ENCODE measurements around the gene UQCC2. TPM values are rescaled to one million over a fixed set of nuclear protein-coding genes. Genes with fewer than 3 reads are reported as not detected.
A peak's percentile ranks its signal among the peaks of the same experiment; 100 is the strongest.

The UQCC2 gene
- total RNA-seq, 2 experiments from 2014 or later: 118 to 126 TPM

DNA sequence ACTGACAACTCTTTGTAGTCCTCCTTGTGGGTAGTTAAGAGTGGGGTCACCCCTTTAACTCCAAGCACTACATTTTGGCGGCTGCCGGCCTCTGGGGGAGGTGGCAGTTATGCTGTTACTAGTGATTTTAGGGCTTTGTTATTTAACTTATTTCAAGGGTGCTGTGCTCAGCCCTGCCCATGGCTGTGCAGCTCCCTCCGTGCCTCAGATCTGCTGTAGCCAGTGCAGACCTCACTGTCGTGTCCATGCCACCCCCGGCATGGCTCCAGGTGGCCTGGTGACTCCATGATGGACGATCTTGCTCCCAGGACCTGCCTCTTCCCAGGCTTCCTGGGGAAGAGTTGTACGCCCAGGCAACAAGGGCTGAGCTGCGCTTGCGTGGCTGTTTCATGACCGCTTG, 15.4 kb downstream of the UQCC2 start:
- DNase-seq: no peak
- Mint-ChIP-seq H3K9me3 (no peaks in the 10 kb centered on the region), H3K4me1 (peaks cover 63% of the 10 kb centered on the region), H3K36me3 (peaks cover 41% of the 10 kb centered on the region), H3K27ac (peak overlapping the region; percentile 83), H3K4me3 (no peak overlapping the region), H3K27me3 (no peaks in the 10 kb centered on the region)

DNA sequence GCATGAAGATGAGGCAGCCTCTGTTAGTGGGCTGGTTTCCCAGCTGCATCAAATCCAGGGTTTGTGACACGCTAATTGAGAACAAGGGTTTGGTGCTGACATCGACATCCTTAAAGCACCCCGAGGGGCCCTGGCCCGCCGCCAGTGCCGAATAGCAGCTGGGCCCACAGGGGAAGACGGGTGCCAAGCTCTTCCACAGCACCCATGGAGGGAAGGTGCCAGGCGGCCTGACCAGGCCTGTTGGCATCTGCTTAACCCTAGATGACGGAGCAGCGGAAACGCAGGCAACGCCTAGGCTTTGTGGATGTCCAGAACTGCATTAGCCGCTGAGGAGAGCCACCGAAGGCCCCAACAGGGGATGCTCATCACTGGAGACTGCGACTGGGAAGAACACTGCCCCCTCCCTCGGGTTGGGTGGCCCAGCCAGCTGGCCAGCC, 16.0 kb downstream of the UQCC2 start:
- H3K36me3 Mint-ChIP-seq: peaks cover 44% of the 10 kb centered on the region
- no peaks in the 10 kb centered on the region for H3K27me3 Mint-ChIP-seq
- no peak for DNase-seq
- no peaks in the 10 kb centered on the region for H3K9me3 Mint-ChIP-seq
- H3K4me1 Mint-ChIP-seq: peaks cover 63% of the 10 kb centered on the region
- H3K27ac Mint-ChIP-seq: peak overlapping the region; percentile 83
- no peak overlapping the region for H3K4me3 Mint-ChIP-seq

DNA sequence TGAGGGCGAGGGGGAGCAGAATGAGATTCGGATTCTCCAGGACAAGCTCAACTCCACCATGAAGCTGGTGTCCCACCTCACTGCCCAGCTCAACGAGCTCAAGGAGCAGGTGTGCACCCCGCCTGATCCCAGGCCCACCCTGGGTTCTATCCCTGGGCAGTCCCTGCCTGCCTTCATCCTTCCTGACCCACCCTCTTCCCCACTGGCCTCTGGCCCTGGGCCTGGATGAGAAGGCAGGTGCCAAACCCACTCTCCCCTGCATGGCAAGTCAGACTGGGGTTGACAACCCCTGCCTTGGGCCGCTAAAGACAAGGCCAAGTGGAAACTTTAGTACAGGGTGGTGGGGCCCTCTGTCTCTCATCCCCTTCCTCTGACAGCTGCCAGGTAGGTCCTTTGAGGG, 16.5 kb downstream of the UQCC2 start:
- Mint-ChIP-seq H3K4me3 (peak overlapping the region; percentile 11), H3K9me3 (no peaks in the 10 kb centered on the region), H3K36me3 (peaks cover 40% of the 10 kb centered on the region), H3K27me3 (no peaks in the 10 kb centered on the region), H3K27ac (peak overlapping the region; percentile 93), H3K4me1 (peaks cover 59% of the 10 kb centered on the region)
- DNase-seq: no peak

DNA sequence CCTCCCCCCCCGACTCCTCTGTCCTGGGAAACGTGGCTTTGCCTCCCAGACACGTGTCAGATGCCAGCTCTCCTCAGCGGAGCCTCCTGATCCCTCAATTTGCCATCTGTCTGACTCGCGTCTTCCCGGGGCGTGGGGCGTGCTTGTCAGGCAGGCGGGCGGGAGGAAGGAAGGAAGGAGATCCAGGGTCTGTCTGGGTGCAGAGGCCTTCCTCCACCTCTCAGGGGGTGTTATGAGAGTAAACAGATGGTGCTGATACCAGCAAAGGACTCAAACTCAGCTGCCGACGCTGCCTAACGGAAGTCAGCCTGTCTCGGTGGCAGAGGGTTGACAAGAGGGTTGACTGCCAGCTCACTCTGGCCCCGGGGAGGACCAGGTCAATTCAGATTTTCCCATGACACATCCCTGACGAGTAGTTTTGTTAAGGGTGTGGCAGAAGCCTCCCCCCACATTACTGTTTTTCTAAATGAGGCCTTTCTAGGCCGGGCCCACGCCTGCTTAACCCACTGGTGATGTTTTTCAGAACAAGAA, 17.0 kb downstream of the UQCC2 start:
- H3K36me3 Mint-ChIP-seq: peaks cover 44% of the 10 kb centered on the region
- DNase-seq: peak; percentile 71
- no peaks in the 10 kb centered on the region for H3K9me3 Mint-ChIP-seq
- H3K27ac Mint-ChIP-seq: peak overlapping the region; percentile 93
- peaks cover 59% of the 10 kb centered on the region for H3K4me1 Mint-ChIP-seq
- no peaks in the 10 kb centered on the region for H3K27me3 Mint-ChIP-seq
- peak overlapping the region; percentile 18 for H3K4me3 Mint-ChIP-seq

DNA sequence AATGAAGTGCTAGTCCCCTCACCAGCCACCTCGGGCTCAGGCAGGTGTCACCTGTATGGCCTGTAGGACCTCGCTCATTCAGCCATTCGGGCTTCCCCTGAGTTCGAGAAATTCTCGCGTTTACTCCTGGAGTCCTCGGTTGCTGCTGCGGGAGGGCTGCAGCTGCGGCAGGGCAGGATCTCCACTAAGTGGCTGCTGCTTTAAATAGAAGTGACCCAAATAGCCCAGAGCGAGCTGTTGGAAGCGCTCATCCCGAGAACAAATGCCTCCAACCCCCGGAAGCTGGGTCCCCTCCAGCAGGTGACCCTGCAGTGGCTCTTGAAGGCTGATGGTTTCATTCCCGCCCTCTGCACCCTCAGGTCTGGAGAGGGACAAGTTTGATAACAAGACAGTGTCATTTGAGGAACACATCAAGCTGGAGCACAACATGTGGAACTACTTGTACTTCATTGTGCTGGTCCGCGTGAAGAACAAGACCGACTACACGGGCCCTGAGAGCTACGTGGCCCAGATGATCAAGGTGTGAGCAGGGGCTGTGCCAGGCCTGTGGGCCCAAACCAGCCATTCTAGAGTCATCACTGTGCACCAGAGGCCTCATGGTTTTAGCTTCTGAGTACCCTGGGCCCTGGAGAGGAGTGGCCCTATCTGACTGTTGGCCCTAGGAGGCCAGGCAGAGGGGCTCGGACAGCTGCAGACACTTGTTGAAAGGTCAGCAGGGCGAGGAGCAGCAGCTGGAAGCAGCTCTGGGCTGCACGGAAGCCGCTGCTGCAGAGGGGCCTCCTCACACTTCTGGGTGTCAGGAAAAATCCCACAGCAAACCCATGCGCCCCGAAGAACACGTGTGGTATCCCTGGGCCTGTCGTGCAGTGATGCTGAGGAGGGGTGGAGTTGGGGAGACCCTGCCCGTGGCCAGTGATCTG, 18.1 kb downstream of the UQCC2 start:
- Mint-ChIP-seq H3K27ac (peak overlapping the region; percentile 93), H3K9me3 (no peaks in the 10 kb centered on the region), H3K4me1 (peaks cover 59% of the 10 kb centered on the region), H3K36me3 (peaks cover 45% of the 10 kb centered on the region), H3K4me3 (no peak overlapping the region), H3K27me3 (no peaks in the 10 kb centered on the region)
- DNase-seq: no peak

DNA sequence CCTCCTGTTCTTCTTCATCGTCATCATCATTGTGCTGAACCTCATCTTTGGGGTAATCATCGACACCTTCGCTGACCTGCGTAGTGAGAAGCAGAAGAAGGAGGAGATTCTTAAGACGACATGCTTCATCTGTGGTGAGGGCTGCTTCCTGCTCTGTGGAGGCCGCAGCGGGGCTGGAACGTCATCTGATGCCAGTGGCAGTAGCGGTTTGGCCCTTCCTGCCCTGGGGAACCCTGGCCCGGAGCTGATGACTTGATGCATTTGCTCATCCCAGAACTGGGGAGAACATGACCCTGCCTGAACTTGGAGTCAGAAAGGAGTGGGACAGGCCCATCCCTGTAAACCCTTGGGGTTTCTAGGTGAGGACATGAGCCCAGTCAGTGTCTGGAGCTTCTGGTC, 18.7 kb downstream of the UQCC2 start:
- peak; percentile 68 for DNase-seq
- peaks cover 59% of the 10 kb centered on the region for H3K4me1 Mint-ChIP-seq
- peaks cover 45% of the 10 kb centered on the region for H3K36me3 Mint-ChIP-seq
- H3K9me3 Mint-ChIP-seq: no peaks in the 10 kb centered on the region
- no peaks in the 10 kb centered on the region for H3K27me3 Mint-ChIP-seq
- H3K27ac Mint-ChIP-seq: peak overlapping the region; percentile 80
- peak overlapping the region; percentile 2 for H3K4me3 Mint-ChIP-seq

DNA sequence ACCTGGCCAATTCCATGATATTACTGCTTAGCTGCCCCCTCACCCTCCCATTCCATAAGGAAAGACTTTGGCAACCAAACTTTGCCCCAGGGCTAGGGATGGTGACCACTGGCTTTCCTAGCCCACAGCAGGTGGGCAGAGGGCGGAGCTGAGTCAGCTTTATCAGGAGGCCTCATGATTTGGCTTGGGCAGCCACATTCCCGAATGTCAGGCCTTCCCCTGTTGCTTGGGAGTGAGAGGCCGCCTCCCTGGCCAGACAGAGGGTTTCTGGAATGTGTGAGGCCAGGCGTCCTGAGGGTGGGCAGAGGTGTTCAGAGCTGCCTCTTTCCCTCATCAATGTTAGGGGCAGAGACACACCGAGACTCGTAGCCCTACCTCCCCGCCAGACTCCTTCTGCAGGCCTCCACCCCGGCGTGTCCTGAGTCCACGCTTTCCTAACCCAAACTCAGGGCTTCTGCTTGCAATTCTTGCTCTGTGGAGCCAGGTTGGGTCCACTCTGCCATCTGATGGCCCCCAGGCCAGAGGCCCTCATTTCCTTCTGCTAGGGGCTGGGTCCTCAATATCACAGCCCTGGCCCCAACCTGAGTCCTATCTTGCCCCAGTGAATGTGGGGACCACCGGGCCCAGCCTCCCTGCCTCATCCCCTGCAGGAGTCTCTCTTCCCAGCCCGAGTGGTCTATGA, 19.3 kb downstream of the UQCC2 start:
- Mint-ChIP-seq H3K27ac (peak overlapping the region; percentile 80), H3K4me1 (peaks cover 54% of the 10 kb centered on the region), H3K4me3 (peak overlapping the region; percentile 2), H3K9me3 (no peaks in the 10 kb centered on the region), H3K36me3 (peaks cover 41% of the 10 kb centered on the region), H3K27me3 (no peaks in the 10 kb centered on the region)
- DNase-seq: no peak

DNA sequence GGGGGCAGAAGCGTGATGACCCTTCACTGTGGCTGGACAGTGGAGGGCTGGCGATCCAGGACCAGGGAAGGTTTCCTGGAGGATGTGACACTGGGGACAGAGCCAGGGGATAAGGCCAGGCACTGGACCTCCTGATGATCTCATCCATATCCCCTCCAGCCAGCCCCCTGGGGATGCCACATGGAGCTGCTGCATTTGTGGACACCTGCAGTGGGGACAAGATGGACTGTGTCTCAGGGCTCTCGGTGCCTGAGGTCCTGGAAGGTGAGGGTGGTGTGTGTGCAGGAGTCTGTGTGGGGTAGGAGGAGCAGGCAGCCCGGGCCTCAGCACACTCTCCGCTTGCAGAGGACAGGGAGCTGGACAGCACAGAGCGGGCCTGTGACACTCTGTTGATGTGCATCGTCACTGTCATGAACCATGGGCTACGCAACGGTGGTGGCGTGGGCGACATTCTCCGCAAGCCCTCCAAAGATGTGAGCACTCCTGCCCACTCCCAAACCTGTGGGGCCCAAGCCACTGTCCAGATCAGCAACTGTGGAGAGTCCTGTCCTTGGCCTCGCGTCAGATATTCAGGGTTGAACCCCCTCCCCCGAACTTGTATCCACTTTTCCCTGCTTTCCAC, 19.9 kb downstream of the UQCC2 start:
- no peak overlapping the region for H3K27ac Mint-ChIP-seq
- no peaks in the 10 kb centered on the region for H3K27me3 Mint-ChIP-seq
- no peak for DNase-seq
- H3K4me3 Mint-ChIP-seq: no peak overlapping the region
- H3K4me1 Mint-ChIP-seq: peaks cover 47% of the 10 kb centered on the region
- peaks cover 42% of the 10 kb centered on the region for H3K36me3 Mint-ChIP-seq
- H3K9me3 Mint-ChIP-seq: no peaks in the 10 kb centered on the region

DNA sequence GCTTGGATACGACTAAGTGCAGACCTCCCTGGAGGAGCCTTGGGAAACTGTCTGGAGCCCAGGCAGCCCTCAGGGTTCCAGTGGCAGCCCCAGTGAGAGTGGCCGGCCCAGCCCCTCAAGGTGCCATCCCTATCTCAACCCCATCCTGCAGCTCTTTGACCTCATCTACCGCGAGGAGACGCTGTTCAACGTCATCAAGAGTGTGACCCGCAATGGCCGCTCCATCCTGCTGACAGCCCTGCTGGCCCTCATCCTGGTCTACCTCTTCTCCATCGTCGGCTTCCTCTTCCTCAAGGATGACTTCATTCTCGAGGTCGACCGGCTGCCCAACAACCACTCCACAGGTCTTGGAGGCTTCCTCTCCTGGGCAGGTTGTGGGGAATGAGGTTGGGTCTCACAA, 20.7 kb downstream of the UQCC2 start:
- no peak for DNase-seq
- no peaks in the 10 kb centered on the region for H3K27me3 Mint-ChIP-seq
- no peak overlapping the region for H3K4me3 Mint-ChIP-seq
- H3K9me3 Mint-ChIP-seq: no peaks in the 10 kb centered on the region
- H3K36me3 Mint-ChIP-seq: peaks cover 38% of the 10 kb centered on the region
- peaks cover 39% of the 10 kb centered on the region for H3K4me1 Mint-ChIP-seq
- no peak overlapping the region for H3K27ac Mint-ChIP-seq

DNA sequence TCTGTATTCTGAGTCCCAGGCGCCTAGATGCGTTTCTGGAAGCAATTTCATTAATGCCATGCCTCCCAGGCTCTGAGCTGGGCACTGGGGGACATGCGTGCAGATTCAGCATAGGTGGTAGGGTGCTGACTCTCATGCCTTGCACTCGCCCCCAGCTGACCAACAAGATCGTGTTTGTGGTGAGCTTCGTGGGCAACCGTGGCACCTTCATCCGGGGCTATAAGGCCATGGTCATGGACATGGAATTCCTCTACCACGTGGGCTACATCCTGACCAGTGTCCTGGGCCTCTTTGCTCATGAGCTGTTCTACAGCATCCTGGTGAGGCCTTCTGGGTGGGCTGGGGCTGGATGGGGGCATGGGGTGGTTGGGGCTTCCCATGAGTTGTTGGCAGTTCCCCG, 21.6 kb downstream of the UQCC2 start:
- H3K27ac Mint-ChIP-seq: no peak overlapping the region
- no peak overlapping the region for H3K4me3 Mint-ChIP-seq
- H3K9me3 Mint-ChIP-seq: no peaks in the 10 kb centered on the region
- DNase-seq: no peak
- no peaks in the 10 kb centered on the region for H3K27me3 Mint-ChIP-seq
- H3K36me3 Mint-ChIP-seq: peaks cover 33% of the 10 kb centered on the region
- peaks cover 32% of the 10 kb centered on the region for H3K4me1 Mint-ChIP-seq

DNA sequence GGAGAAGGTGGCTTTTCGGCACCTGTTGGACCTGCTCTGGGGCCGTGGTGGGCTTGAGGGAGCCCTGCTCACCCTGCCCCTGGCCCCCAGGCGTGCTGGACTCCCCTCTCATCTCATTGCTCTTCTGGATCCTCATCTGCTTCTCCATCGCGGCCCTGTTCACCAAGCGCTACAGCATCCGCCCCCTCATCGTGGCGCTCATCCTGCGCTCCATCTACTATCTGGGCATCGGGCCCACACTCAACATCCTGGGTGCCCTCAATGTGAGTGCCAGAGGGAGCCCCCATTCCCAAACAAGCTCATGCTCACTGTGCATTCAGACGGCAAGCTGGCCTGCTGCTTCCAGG, 22.4 kb downstream of the UQCC2 start:
- H3K4me1 Mint-ChIP-seq: peaks cover 25% of the 10 kb centered on the region
- no peak overlapping the region for H3K4me3 Mint-ChIP-seq
- no peak for DNase-seq
- no peak overlapping the region for H3K27ac Mint-ChIP-seq
- H3K36me3 Mint-ChIP-seq: peaks cover 34% of the 10 kb centered on the region
- no peaks in the 10 kb centered on the region for H3K27me3 Mint-ChIP-seq
- H3K9me3 Mint-ChIP-seq: no peaks in the 10 kb centered on the region

DNA sequence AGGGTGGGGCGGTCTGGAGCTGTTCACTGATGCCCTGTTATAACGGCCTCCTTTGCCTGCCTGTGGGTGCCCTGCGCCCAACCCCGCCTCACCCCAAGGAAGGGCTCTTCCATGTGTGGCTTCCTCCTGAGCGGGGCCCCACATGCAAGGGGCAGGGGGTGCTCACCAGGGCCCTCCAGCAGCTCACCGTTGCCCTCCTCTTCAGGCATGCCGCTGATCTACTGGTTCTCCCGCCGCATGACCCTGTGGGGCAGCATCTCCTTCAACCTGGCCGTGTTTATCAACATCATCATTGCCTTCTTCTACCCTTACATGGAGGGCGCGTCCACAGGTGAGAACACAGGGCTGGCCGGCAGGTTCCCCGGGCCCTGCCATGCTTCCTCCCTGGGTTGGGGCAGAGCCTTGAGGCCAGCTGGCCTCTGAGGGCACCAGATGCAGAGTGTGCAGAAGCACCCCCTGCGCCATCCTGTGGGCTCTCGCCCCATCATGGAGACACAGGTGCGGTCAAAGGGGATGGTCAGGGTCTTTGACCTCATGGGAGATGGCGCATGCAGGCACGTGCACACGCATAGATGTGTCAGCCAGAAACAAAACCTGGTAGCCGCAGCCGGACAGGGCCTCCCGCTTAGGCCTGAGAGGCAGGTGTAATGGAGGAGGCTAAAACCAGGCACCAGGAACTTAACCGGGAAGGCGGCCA, 22.9 kb downstream of the UQCC2 start:
- no peaks in the 10 kb centered on the region for H3K27me3 Mint-ChIP-seq
- H3K9me3 Mint-ChIP-seq: no peaks in the 10 kb centered on the region
- H3K36me3 Mint-ChIP-seq: peaks cover 34% of the 10 kb centered on the region
- DNase-seq: no peak
- H3K4me3 Mint-ChIP-seq: no peak overlapping the region
- H3K27ac Mint-ChIP-seq: no peak overlapping the region
- H3K4me1 Mint-ChIP-seq: peaks cover 19% of the 10 kb centered on the region

DNA sequence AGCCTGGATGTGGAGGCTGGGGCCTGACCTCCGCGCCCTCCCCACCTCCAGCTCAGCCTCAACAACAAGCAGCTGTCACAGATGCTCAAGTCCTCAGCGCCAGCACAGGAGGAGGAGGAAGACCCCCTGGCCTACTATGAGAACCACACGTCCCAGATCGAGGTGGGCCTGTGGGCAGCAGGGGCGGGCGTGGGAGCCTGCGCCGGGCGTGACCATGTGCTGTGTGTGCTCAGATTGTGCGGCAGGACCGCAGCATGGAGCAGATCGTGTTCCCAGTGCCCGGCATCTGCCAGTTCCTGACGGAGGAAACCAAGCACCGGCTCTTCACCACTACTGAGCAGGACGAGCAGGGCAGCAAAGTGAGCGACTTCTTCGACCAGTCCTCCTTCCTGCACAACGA, 23.5 kb downstream of the UQCC2 start:
- Mint-ChIP-seq H3K27me3 (no peaks in the 10 kb centered on the region), H3K27ac (no peak overlapping the region), H3K4me3 (no peak overlapping the region), H3K9me3 (no peaks in the 10 kb centered on the region), H3K36me3 (peaks cover 32% of the 10 kb centered on the region), H3K4me1 (peaks cover 13% of the 10 kb centered on the region)
- DNase-seq: no peak

DNA sequence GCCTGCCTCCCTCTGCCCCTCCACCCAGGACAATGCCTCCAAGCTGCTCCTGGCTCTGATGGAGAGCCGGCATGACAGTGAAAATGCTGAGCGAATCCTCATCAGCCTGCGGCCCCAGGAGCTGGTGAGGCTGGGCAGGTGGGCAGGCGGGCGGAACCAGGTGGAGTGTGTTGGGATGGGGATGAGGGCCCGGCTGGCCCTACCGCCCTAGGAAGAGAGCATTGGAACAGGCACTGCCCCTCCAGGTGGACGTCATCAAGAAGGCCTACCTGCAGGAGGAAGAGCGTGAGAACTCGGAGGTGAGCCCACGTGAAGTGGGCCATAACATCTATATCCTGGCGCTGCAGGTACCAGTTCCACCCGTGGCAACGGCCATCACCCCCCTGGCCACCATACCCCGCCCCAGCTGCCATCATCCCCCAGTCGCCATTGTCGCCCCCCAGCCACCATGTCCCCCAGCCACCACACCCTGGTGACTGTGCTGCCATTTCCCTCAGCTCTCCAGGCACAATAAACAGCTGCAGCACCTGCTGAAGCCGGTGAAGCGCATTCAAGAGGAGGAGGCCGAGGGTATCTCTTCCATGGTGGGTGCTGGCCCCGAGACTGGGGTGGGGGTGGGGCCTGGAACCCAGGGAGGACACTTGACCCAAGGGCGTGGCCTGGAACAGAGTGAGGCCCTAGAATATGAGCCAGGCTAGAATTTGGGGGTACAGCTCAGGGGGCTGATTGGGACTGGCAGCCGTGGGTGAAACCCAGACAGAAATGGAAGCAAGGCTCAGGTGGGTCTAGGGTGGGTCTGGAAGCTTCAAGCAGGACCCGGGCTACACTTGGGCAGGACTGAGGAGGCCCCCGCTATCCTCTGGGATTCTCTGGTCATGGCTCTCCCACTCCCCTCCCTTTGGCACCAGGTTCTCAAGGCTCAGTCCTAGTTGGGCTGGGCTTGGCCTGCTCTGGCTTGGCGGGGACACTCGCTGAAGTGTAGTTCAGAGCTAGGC, 24.2 kb downstream of the UQCC2 start:
- H3K27ac Mint-ChIP-seq: no peak overlapping the region
- no peak for DNase-seq
- H3K27me3 Mint-ChIP-seq: no peaks in the 10 kb centered on the region
- no peak overlapping the region for H3K4me3 Mint-ChIP-seq
- H3K4me1 Mint-ChIP-seq: peaks cover 8% of the 10 kb centered on the region
- H3K36me3 Mint-ChIP-seq: peaks cover 26% of the 10 kb centered on the region
- H3K9me3 Mint-ChIP-seq: no peaks in the 10 kb centered on the region
